ENCODE data around the gene SIGLEC1. TPM values are rescaled to one million over a fixed set of nuclear protein-coding genes. Genes with fewer than 3 reads are reported as not detected.

SIGLEC1 gene
- polyA plus RNA-seq, 3 donors: 0.58 to 0.72 (median 0.60) TPM

DNA sequence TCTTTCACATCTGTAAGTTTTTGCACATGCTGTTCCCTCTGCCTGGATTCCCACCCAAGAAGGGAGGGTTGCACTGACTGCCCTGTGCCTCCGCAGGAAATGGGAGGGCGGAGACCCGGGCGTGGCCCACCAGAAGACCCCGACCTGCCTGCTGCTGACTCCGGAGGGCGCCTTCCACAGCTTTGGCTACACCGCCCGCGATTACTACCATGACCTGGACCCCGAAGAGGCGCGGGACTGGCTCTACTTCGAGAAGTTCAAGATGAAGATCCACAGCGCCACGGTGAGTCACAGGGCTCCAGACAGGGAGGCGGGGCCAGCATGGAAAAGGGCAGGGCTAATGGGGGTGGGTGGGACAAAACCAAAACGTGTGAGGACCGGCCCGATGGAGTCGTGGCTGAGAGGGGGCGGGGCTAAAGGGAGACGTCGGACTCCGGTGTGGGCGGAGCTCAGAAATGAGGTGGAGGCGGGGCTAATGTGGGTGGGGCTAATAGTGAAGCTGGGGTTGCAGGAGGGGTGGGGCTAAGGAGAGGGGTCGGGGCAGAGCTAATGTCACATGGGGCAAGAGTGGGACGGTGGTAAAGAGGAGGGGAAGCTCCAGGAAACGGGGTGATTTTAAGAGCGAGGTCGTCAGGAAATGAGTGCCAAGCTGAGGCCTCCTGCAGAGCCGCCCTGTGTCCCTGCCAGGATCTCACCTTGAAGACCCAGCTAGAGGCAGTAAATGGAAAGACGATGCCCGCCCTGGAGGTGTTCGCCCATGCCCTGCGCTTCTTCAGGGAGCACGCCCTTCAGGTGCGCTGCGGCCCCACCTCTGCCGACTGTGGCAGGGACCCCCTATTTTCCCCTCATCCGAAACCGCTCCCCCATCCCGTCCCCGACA lies 32.6 kb upstream of the SIGLEC1 start:
- DNase-seq (ENCODE audit: low read depth in 3 of 3, low spot score in 2 of 3): no peak

- no peak for DNase-seq (ENCODE audit: low read depth in 3 of 3, low spot score in 2 of 3)
Observed at GRCh38 chr20:3744037-3744436, 31.6 kb upstream of the SIGLEC1 start.

- no peak for DNase-seq (ENCODE audit: low read depth in 3 of 3, low spot score in 2 of 3)
Observed at GRCh38 chr20:3743251-3743650, 30.9 kb upstream of the SIGLEC1 start.

DNA sequence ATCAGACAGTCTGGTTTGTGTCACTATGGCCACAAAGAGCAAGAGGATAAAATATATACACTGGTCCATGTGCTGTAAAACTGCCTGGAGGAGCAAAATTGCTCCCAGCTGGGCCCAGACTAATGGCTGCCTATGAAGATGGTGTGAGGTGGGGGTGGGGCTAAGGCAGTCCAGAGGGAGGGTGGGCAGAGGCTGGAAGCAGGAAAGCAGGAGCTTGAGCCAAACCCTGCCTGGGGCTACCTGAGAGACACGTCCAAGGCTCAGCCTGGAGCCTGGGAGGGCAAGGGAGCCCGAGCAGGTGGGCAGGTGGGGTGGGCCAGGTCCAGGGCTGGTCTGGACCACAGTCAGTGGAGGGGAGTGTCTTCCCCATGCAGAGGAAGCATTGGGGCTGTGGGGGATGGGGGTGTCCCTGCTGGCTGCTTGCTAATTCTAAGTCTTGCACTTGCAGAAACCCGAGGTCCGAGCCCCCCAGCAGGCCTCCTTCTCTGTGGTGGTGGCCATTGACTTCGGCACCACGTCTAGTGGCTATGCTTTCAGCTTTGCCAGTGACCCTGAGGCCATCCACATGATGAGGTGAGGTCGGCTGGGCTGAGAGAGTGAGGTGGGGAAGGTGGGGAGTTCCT lies 29.5 kb upstream of the SIGLEC1 start:
- DNase-seq (ENCODE audit: low read depth in 3 of 3, low spot score in 2 of 3): no peak

DNA sequence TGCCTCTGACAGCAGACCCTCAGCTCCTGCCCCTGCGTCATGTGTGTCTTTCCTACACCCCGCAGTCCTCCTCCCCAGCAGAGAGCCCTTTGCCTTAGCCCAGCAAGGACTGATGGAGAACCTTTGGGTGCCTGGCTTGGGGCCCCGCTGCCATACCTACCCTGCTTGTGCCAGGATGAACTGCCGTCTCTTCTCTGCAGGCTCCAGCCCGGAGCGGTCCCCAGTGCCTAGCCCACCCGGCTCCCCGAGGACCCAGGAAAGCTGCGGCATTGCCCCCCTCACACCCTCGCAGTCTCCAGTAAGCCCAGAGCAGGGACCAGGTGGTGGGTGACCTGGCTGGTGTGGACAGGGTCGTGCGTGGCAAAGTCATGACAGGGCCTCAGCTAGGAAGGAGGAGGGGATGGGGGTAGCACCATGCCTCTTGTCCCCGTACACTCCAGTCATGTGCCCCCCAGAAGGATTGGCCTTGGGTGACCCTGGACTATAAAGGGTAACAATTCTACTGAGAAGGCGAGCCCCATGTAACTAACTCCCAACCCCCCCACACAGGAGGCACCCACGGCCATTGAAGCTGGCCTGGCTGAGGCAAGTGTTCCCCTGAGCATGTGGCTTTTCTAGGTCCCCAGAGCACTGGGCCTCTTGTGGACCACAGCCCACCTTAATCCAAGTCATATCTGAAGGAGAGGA lies 28.4 kb upstream of the SIGLEC1 start:
- DNase-seq (ENCODE audit: low read depth in 3 of 3, low spot score in 2 of 3): no peak

DNA sequence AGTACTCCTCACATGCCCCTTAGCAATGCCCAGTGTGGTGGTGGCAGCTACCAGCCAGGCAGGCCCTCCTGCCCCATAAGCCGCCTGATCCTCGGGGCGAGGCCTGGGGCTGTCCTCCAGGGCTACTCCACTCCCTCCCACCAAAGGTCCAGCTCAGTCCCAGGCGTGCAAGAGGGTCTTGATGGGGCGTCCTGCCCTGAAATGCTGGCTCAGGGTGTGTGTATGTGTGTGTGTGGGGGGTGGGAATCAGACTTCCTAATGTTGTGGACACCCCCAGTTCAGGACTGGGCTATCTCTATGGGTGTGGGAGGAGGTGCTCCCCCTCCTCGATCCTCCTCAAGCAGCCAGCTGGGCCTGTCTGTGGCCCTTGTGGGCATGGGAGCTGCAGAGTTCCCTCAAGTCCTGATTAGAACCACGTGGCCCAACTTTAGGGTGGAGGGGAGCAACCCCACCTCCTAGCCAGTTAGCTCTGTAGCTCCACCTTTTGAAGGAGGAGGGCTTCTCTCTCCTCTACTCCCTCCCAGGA lies 27.6 kb upstream of the SIGLEC1 start:
- no peak for DNase-seq (ENCODE audit: low read depth in 3 of 3, low spot score in 2 of 3)

DNA sequence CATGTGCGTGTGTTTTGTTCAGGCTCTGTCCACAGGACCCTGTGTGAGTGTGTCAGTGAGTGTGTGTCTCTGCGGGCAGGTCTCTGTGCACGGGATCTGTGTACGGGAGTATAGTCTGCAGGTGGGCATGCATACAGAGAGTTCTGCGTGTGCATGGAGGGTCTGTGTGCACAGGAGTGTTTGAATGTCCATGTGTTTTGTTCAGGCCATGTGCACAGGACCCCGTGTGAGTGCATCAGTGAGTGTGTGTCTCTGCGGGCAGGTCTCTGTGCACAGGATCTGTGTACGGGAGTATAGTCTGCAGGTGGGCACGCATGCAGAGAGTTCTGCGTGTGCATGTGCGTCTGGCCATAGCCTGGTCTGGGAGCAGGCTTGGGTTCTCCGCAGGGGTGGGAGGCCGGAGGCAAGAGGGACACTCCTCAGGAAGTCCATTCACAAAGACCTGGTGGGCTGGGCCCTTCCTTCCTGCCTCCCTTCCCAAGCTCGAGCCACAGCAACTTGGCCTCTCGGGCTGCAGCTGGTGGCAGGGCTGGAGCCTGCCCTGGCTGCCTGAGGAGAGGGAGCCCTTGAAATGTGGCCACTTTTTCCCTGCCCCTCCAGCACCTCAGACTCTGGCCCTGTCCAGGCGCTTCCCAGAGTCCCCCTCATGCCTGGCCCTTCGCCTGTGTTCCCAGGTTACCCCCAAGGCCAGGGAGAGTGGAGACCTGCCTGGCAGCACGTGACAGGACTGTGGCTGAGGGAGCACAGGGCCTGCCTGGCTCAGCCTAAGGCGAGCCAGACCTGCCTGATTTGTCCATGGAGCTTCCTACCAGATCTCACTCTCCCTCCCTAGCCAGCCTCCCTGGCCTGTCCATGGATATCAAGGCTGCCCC lies 26.9 kb upstream of the SIGLEC1 start:
- DNase-seq (ENCODE audit: low read depth in 3 of 3, low spot score in 2 of 3): no peak

DNA sequence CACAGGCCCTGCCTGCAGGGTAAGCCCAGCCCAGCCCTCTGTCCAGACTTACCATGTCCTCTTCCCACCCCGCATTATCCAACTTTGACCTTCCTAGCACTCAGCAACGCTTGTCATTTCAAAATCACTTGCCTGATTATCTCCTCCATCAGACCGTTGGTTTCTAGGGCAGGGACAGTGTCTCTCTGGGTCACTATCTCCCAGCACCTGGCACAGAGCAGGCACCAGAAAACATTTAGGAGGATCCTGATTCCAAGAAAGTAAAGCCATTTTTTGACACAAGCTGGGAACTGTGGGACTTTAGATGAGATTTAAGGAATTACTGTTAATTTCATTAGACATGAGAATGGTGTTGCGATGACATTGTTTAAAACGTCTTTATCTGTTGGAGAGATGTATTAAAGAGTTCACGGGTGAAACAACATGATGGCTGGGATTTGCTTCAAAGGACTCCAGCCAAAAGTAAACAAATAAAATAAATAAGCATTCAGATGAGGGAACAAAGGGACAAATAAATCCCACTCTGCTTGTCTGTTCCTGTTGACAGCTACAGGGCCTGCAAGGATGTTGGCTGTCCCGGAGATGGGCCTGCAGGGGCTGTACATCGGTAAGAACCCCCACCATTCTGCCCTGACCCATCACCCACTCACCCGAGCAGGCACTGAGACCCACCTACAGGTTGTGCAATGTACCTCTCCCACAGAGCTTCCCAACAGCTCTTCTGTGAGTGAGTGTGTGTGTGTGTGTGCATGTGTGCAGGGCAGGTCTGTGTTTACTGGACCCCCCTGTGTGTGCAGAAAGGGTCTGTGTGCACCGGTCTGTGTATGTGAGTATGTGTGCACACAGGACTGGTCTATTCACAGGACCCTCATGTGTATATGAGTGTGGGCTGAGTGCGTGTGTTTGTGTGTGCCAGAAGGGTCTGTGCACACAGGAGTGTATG lies 26.0 kb upstream of the SIGLEC1 start:
- no peak for DNase-seq (ENCODE audit: low read depth in 3 of 3, low spot score in 2 of 3)

- DNase-seq (ENCODE audit: low read depth in 3 of 3, low spot score in 2 of 3): no peak
Observed at GRCh38 chr20:3735768-3736167, 23.4 kb upstream of the SIGLEC1 start.

DNA sequence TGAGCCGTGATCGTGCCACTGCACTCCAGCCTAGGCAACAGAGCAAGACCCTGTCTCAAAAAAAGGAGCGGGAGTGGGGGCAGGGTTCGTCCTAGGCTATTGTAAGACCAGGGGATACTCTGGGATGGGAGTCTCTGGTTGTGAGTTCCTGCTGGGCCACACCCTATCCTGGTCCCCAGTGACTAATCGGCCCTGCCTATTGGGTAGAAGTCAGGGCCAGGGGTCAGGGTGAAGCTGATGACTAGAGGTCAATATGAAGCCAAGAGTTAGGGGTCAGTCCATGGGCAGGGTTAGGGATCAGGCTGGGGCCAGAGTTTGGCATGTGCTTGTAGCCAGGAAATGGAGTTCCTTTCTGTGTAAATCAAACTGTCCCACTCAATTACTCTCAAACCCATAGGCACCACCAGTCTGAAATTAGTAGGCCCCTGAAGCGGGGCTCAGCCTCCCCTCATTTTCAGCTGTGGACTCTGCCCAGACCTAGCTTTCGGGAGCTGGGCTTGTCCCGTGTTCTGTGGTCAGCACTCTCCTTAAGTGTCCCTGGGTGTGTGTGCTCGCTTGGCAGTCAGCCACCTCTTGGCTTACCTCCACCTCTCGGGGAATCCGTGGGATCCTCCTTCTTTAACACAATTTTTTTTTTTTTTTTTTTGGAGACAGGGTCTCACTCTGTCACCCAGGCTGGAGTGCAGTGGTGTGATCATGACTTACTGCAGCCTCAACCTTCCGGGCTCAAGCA lies 21.9 kb upstream of the SIGLEC1 start:
- no peak for DNase-seq (ENCODE audit: low read depth in 3 of 3, low spot score in 2 of 3)

- DNase-seq (ENCODE audit: low read depth in 3 of 3, low spot score in 2 of 3): no peak
Observed at GRCh38 chr20:3733119-3733995, 21.0 kb upstream of the SIGLEC1 start.

DNA sequence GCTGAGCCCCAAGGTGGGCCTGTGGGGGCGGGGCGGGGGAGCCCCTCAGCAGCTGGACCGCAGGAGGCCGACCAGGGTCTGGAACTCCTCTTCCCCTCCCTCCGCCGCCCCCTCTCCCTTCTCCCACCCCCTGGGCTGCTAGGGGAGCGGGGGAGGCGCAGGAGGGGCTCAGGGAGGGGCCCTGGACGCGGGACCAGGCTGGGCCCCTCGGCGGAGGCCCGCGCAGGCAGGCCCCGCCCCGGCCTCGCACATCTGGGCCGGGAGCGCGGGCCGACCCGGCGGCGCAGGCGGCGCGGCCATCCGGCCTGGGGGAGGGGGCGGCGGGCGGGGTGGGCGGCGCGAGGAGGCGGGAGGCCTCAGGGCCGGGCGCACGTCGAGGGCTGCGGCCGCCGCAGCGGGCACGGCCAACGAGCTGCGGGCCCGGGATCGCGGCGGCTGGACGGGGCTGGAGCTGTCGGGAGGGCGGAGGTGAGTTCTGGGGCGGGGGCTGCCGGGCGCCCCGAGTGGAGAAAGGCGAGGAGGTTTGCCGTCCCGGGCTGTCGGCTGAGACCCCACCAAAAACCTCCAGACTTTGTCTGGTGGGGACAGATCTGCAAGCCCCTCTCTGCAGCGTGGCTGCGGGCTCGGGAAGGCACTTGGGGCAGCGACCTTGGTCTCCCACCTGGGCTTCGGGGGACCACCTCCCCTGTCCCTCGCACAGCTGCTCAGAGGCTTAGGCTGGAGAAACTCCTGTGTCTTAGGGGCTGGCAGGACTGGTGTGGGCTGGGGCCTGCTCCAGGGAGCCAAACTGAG lies 20.1 kb upstream of the SIGLEC1 start, which contains the start of gene HSPA12B:
Gene HSPA12B (plus strand): TSS at position 359 of the 792 bp plus-strand sequence. CDS start 5,990 bp downstream, outside the sequence.
- no peak for DNase-seq (ENCODE audit: low read depth in 3 of 3, low spot score in 2 of 3)

- no peak for DNase-seq (ENCODE audit: low read depth in 3 of 3, low spot score in 2 of 3)
Observed at GRCh38 chr20:3731944-3732326, 19.5 kb upstream of the SIGLEC1 start.

DNA sequence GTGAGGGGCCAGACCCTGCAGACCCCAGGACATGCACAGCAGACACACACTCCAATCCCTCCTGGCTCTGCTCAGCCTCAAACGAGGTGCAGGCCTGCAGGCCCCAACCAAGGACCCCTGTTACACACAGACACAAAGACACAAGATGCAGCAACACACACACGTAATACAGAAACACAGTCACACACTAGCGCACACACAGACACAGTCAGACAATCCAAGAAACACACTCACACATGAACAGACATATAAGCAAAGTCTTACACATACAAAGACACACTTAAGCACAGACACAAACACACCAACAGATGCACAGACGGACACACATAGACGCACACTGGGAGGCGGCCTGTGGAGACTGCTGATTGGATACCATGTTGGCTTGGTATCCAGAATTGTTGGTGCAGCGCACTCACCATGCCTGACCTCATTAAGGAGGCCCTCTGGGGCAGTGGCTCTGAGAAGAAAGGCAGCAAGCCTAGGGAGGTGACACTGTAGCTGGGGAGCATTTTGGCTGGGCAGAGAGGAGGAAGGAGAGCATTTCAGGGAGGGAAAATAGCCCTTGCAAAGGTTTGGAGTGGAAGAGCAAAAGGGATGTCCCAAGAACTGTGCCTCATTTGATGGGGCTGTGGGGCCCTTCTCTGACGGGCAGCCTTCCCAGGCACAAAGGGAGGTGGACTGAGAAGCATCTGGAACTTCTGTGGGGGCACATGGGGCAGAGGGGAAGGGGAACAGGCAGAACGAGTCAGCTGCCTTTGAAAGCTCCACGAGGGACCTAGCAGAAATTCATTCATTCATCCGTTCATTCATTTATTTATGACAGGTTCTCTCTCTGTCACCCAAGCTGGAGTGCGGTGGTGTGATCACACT lies 18.6 kb upstream of the SIGLEC1 start:
- no peak for DNase-seq (ENCODE audit: low read depth in 3 of 3, low spot score in 2 of 3)

GRCh38 chr20:3729811-3730540 lies 17.6 kb upstream of the SIGLEC1 start:
- no peak for DNase-seq (ENCODE audit: low read depth in 3 of 3, low spot score in 2 of 3)
